H1 (cell line): ENCODE results near the gene SHLD2. TPM values are rescaled to one million over a fixed set of nuclear protein-coding genes. Genes with fewer than 3 reads are reported as not detected.
"Not testable (repeated sequence)": the region's sequence is repeated elsewhere in the genome, so short reads cannot be mapped to it uniquely, and the experiment has no call there.

ENCODE experiments used
- CTCF ChIA-PET: fragments of 300-600 bp; sonication (Branson Sonifier 250); formaldehyde crosslinking; loops from one replicate; lab custom pipeline; 2021; ENCODE audit not compliant: partially characterized antibody; lab: Charles Lee
- POLR2A ChIA-PET: fragments of 300-600 bp; sonication (Branson Sonifier 250); formaldehyde crosslinking; loops from one replicate; lab custom pipeline; 2021; ENCODE audit warnings: inconsistent platforms; ENCODE audit not compliant: partially characterized antibody; lab: Charles Lee
- DNase-seq, 2 experiments: peaks; one replicate each; pipeline versions ENCODE4 v3.0.0 to v3.0.0-alpha.2; 2010 to 2022; ENCODE audit warnings: low spot score in 2 of 2, low read depth in 1 of 2, mixed read lengths in 1 of 2
- FAIRE-seq: peaks from 2 replicates; lab custom pipeline; 2011; peaks lifted over from hg19 to GRCh38; lab: Jason Lieb, UNC
- H2AFZ ChIP-seq: 2 replicates; pipeline ENCODE4 v1.8.1; 2012; ENCODE audit warnings: low read length, inconsistent platforms
- H2AK5ac ChIP-seq: 2 replicates; pipeline ENCODE4 v1.6.1; 2013; ENCODE audit warnings: low read depth, low read length
- H2BK120ac ChIP-seq: replicated peaks from 2 replicates; pipeline ENCODE3; 2013; ENCODE audit warnings: low read depth, low read length, inconsistent platforms
- H2BK12ac ChIP-seq: 2 replicates; pipeline ENCODE4 v1.6.1; 2013; ENCODE audit warnings: low read depth, low read length
- H2BK15ac ChIP-seq: 2 replicates; pipeline ENCODE4 v1.6.1; 2013; ENCODE audit warnings: low read length
- H2BK20ac ChIP-seq: 2 replicates; pipeline ENCODE4 v1.6.1; 2013; ENCODE audit warnings: low read length
- H2BK5ac ChIP-seq: 2 replicates; pipeline ENCODE4 v1.6.1; 2013; ENCODE audit warnings: low read depth, low read length
- H3K14ac ChIP-seq: 2 replicates; pipeline ENCODE4 v1.6.1; 2013; ENCODE audit warnings: inconsistent platforms; ENCODE audit not compliant: insufficient read length
- H3K18ac ChIP-seq: 2 replicates; pipeline ENCODE4 v1.6.1; 2013; ENCODE audit warnings: low read length; ENCODE audit errors: extremely low read depth
- H3K23ac ChIP-seq: 2 replicates; pipeline ENCODE4 v1.6.1; 2013; ENCODE audit warnings: inconsistent platforms; ENCODE audit not compliant: insufficient read length
- H3K23me2 ChIP-seq: 2 replicates; pipeline ENCODE4 v1.6.1; 2013; ENCODE audit warnings: low read depth, low read length
- H3K27ac ChIP-seq: 2 replicates; pipeline ENCODE4 v1.6.1; 2011; ENCODE audit warnings: low read depth, low read length, inconsistent platforms
- H3K27me3 ChIP-seq, 4 experiments: replicated peaks in 1 of 4; 1 replicate in 1 of 4; 2 replicates in 3 of 4; pipeline versions ENCODE4 v1.6.1 to v1.8.1; 2011 to 2013; ENCODE audit warnings: low read length in 3 of 4, mild to moderate bottlenecking in 3 of 4, inconsistent platforms in 2 of 4, mixed read lengths in 2 of 4, moderate library complexity in 1 of 4; ENCODE audit not compliant: control insufficient read depth in 3 of 4, insufficient read depth in 3 of 4; ENCODE audit errors: extremely low read depth in 1 of 4
- H3K36me3 ChIP-seq, 4 experiments: 2 replicates each; pipeline versions ENCODE4 v1.6.1 to v1.8.1; 2011 to 2013; ENCODE audit warnings: mild to moderate bottlenecking in 4 of 4, low read length in 3 of 4, moderate library complexity in 2 of 4, control low read depth in 1 of 4, inconsistent platforms in 1 of 4; ENCODE audit not compliant: insufficient read depth in 4 of 4, control insufficient read depth in 2 of 4
- H3K4ac ChIP-seq: replicated peaks from 2 replicates; pipeline ENCODE3; 2013; ENCODE audit warnings: low read length, low read depth, mixed read lengths, inconsistent platforms; ENCODE audit not compliant: insufficient read length
- H3K4me1 ChIP-seq, 4 experiments: replicated peaks in 1 of 4; 1 replicate in 1 of 4; 2 replicates in 3 of 4; pipeline versions ENCODE4 v1.6.1 to v1.8.1; 2011 to 2013; ENCODE audit warnings: low read length in 3 of 4, inconsistent platforms in 2 of 4, mixed read lengths in 1 of 4; ENCODE audit not compliant: insufficient read depth in 4 of 4, control insufficient read depth in 3 of 4
- H3K4me2 ChIP-seq, 2 experiments: 2 replicates each; pipeline versions ENCODE4 v1.6.1 to v1.8.1; 2011 to 2013; ENCODE audit warnings: low read depth in 2 of 2, low read length in 2 of 2, control low read depth in 1 of 2, inconsistent platforms in 1 of 2, mild to moderate bottlenecking in 1 of 2; ENCODE audit not compliant: insufficient read depth in 1 of 2
- H3K4me3 ChIP-seq, 4 experiments: fragments of 200-600, 300-600 bp in 1 of 4; sonication (generic), shearing (Covaris generic), sonication (Bioruptor Twin) in 1 of 4; 2 replicates each; pipeline versions ENCODE4 v1.5.1 to v1.8.1; 2011 to 2016; ENCODE audit warnings: low read length in 4 of 4, low read depth in 3 of 4, control low read depth in 2 of 4, inconsistent platforms in 2 of 4, mild to moderate bottlenecking in 2 of 4, mixed read lengths in 1 of 4, moderate library complexity in 1 of 4; ENCODE audit not compliant: insufficient read depth in 2 of 4; ENCODE audit errors: extremely low read depth in 1 of 4
- H3K56ac ChIP-seq: replicated peaks from 2 replicates; pipeline ENCODE3; 2013; ENCODE audit warnings: low read depth, mild to moderate bottlenecking, mixed read lengths, low read length, inconsistent platforms; ENCODE audit not compliant: insufficient read length
- H3K79me1 ChIP-seq: 2 replicates; pipeline ENCODE4 v1.6.1; 2013; ENCODE audit warnings: low read depth, low read length, control low read depth
- H3K79me2 ChIP-seq, 2 experiments: 2 replicates each; pipeline versions ENCODE4 v1.6.1 to v1.8.1; 2012 to 2013; ENCODE audit warnings: low read length in 2 of 2, mild to moderate bottlenecking in 2 of 2, inconsistent platforms in 1 of 2; ENCODE audit not compliant: insufficient read depth in 2 of 2, control insufficient read depth in 1 of 2
- H3K9ac ChIP-seq, 4 experiments: replicated peaks in 1 of 4; 1 replicate in 1 of 4; 2 replicates in 3 of 4; pipeline versions ENCODE4 v1.6.1 to v1.8.1; 2011 to 2013; ENCODE audit warnings: low read depth in 3 of 4, low read length in 3 of 4, control low read depth in 2 of 4, mild to moderate bottlenecking in 2 of 4, moderate library complexity in 2 of 4, inconsistent platforms in 1 of 4; ENCODE audit errors: extremely low read depth in 1 of 4
- H3K9me3 ChIP-seq, 2 experiments: 2 replicates each; pipeline versions ENCODE4 v1.6.1 to v1.8.1; 2012 to 2013; ENCODE audit warnings: mild to moderate bottlenecking in 2 of 2, moderate library complexity in 2 of 2, control low read depth in 1 of 2, inconsistent platforms in 1 of 2, low read depth in 1 of 2, low read length in 1 of 2, mixed read lengths in 1 of 2; ENCODE audit not compliant: insufficient read depth in 2 of 2
- H4K20me1 ChIP-seq, 2 experiments: replicated peaks in 1 of 2; 2 replicates each; pipeline versions ENCODE3 to v1.8.1; 2011 to 2013; ENCODE audit warnings: inconsistent platforms in 2 of 2, low read length in 2 of 2, mild to moderate bottlenecking in 1 of 2; ENCODE audit not compliant: insufficient read depth in 2 of 2, control insufficient read depth in 1 of 2
- H4K5ac ChIP-seq: 2 replicates; pipeline ENCODE4 v1.6.1; 2013; ENCODE audit warnings: low read length, low read depth, mixed read lengths, inconsistent platforms; ENCODE audit not compliant: insufficient read length
- H4K8ac ChIP-seq: 2 replicates; pipeline ENCODE4 v1.8.0; 2013; ENCODE audit warnings: mild to moderate bottlenecking, moderate library complexity, low read length, inconsistent platforms; ENCODE audit not compliant: insufficient read depth; ENCODE audit errors: extremely low read depth
- H4K91ac ChIP-seq: replicated peaks from 2 replicates; pipeline ENCODE3; 2013; ENCODE audit warnings: low read length, mixed read lengths, inconsistent platforms; ENCODE audit not compliant: insufficient read length
- WGBS, 2 experiments: shearing (Covaris generic) in 1 of 2; methylation state at CpG; one replicate each; pipeline versions ENCODE4 v1.1.6 to v1.1.7; 2013 to 2015; ENCODE audit warnings: low lambda C conversion rate in 2 of 2, mixed read lengths in 2 of 2, inconsistent platforms in 1 of 2, low coverage in 1 of 2, missing lambda C conversion rate in 1 of 2; ENCODE audit not compliant: insufficient replicate concordance in 2 of 2, insufficient coverage in 1 of 2, insufficient read length in 1 of 2; ENCODE audit errors: extremely low coverage in 1 of 2, missing lambda C conversion rate in 1 of 2; 5-methylcytosine and 5-hydroxymethylcytosine counted together
- polyA plus RNA-seq, 7 experiments: library from polyadenylated mRNA; depleted of rRNA in 3 of 7; stranded (reverse) in 5 of 7; unstranded in 2 of 7; fragments of >200 nt in 5 of 7; fragments of 200-250 nt in 2 of 7; gene quantifications; 1 replicate in 5 of 7; 2 replicates in 1 of 7; 4 replicates in 1 of 7; pipeline versions ENCODE4 v1.2.1 to v1.2.3, GENCODE V29; 2011 to 2013; ENCODE audit warnings: missing spikeins in 2 of 7, mixed read lengths in 2 of 7
- total RNA-seq: library from RNA; stranded (reverse); fragmentation: NEBNext Ultra II Directional; extraction: Animal tissue kit (Norgen Biotek cat#: 25700); gene quantifications from 2 replicates; pipeline ENCODE4 v1.2.1, GENCODE V29; 2021

The SHLD2 gene
- total and polyA plus RNA-seq, 2 of the 8 experiments (the other 6 are each of a cell fraction or from before 2014, with no cell fraction given), result 7.9 to 32.4 TPM

DNA sequence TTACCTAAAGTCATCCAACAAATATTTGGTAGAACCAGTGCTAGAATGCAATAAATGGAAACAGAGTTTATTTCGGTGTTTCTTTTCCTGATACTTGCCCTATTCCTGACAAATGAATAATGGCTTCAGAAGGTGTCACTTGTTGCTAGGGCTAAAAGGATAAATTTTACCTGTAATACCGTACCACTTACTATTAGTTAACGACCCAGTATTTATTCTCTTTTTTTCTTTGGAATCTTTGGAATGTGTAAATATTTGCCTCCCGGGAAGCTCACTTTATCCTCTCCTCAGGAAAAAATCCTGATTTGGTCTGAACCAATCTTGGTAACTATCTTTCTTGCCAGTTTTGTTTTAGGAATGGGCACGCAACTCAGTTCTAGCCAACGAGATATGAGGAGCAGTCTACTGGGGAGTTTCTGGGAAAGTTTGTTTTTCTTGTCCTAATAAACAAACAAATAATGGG, 144.4 kb downstream of the SHLD2 start:
- H2BK5ac ChIP-seq, H4K20me1 ChIP-seq, H4K91ac ChIP-seq, H3K79me1 ChIP-seq, H3K27me3 ChIP-seq, H3K4ac ChIP-seq, FAIRE-seq, H2AFZ ChIP-seq, H3K23me2 ChIP-seq, H3K14ac ChIP-seq, H3K4me2 ChIP-seq, H3K56ac ChIP-seq, H2BK12ac ChIP-seq, H3K4me3 ChIP-seq, H3K4me1 ChIP-seq, H4K5ac ChIP-seq, H3K23ac ChIP-seq, DNase-seq, H2BK15ac ChIP-seq, H4K8ac ChIP-seq, POLR2A ChIA-PET, H3K36me3 ChIP-seq, CTCF ChIA-PET, H2BK120ac ChIP-seq, H3K27ac ChIP-seq, H3K18ac ChIP-seq, H2AK5ac ChIP-seq, H3K79me2 ChIP-seq, H2BK20ac ChIP-seq, H3K9ac ChIP-seq, H3K9me3 ChIP-seq: not testable (repeated sequence)
- WGBS, 2 experiments, result 64% methylated on average over 3 of the region's 6 CpGs; no CpG with 5 or more reads in 1 of the 2 experiments

Other genes with a start within 250 kb of the SHLD2 start
- 0.96 and 1.2 TPM in 2 replicates for gene MMRN2, start 137.6 kb upstream of the SHLD2 start, total RNA-seq
- 1.1 and 1.2 TPM in 2 replicates for gene MMRN2, start 137.6 kb upstream of the SHLD2 start, polyA plus RNA-seq (2011; rRNA removed)
- gene SNCG, start 136.6 kb upstream of the SHLD2 start, total RNA-seq, result 4.4 and 4.8 TPM in 2 replicates
- gene SNCG, start 136.6 kb upstream of the SHLD2 start, polyA plus RNA-seq (2011; rRNA removed), result 12.2 and 14.6 TPM in 2 replicates
- not detected in 2 replicates for gene ADIRF, start 126.7 kb upstream of the SHLD2 start, total RNA-seq
- gene ADIRF, start 126.7 kb upstream of the SHLD2 start, polyA plus RNA-seq (2011; rRNA removed), result not detected in 2 replicates
- gene FAM25A, start 74.9 kb upstream of the SHLD2 start, total RNA-seq, result not detected in 2 replicates
- not detected in 2 replicates for gene FAM25A, start 74.9 kb upstream of the SHLD2 start, polyA plus RNA-seq (2011; rRNA removed)
- 93.6 and 96.2 TPM in 2 replicates for gene GLUD1, start 363 bp upstream of the SHLD2 start, total RNA-seq
- gene GLUD1, start 363 bp upstream of the SHLD2 start, polyA plus RNA-seq (2011; rRNA removed), result 29.6 and 41.0 TPM in 2 replicates
- gene NUTM2A, start 130.2 kb downstream of the SHLD2 start, total RNA-seq, result 0.41 and 0.59 TPM in 2 replicates
- gene NUTM2A, start 130.2 kb downstream of the SHLD2 start, polyA plus RNA-seq (2011; rRNA removed), result 0.51 and 0.66 TPM in 2 replicates